HG03196 (cell line): ENCODE results near the gene MZF1.
A peak's percentile ranks its signal among the peaks of the same experiment; 100 is the strongest.
"Not testable (repeated sequence)": the region's sequence is repeated elsewhere in the genome, so short reads cannot be mapped to it uniquely, and the experiment has no call there.

Source experiments
- ATAC-seq: cut with Tn5 transposase; IDR thresholded peaks from one replicate; pipeline ENCODE4 v1.9.1; 2021; ENCODE audit not compliant: unreplicated experiment

Gene MZF1

DNA sequence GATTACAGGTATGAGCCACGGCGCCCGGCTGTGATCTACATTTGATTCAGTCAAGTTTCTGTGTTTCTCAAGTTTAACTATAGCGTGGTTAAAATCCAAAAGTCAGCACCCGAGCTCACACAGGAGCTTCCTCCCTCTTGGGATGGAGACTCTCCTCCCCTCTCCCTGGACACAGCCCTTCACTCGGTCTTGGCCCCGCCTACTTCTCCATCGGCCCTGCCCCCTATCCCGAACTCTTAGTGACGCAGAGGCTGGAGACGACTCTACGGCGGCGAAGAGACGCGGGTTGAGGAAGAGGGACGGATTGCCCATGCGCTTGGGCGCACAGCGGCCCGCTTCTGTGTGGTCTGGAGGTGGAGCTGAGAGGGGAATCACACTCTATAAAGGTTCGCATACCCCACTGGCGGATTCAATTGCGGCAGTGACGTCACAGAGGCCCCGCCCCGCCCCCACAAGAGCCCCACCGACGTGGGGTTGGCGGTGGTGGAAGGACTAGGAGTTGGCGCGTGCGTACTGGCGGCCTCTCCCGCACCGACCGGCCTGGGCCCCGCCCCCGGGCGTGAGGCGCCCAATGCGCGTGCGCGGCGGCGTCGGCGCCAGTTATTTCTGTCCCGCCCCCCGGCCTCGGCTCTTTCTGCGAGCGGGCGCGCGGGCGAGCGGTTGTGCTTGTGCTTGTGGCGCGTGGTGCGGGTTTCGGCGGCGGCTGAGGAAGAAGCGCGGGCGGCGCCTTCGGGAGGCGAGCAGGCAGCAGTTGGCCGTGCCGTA is 29.1 kb downstream of the MZF1 start, which contains the start of gene TRIM28:
TRIM28 (plus strand) TSS at position 239 of the 765 bp plus-strand sequence. CDS start 694 bp downstream, outside the sequence.
- peak; percentile 85 for ATAC-seq

DNA sequence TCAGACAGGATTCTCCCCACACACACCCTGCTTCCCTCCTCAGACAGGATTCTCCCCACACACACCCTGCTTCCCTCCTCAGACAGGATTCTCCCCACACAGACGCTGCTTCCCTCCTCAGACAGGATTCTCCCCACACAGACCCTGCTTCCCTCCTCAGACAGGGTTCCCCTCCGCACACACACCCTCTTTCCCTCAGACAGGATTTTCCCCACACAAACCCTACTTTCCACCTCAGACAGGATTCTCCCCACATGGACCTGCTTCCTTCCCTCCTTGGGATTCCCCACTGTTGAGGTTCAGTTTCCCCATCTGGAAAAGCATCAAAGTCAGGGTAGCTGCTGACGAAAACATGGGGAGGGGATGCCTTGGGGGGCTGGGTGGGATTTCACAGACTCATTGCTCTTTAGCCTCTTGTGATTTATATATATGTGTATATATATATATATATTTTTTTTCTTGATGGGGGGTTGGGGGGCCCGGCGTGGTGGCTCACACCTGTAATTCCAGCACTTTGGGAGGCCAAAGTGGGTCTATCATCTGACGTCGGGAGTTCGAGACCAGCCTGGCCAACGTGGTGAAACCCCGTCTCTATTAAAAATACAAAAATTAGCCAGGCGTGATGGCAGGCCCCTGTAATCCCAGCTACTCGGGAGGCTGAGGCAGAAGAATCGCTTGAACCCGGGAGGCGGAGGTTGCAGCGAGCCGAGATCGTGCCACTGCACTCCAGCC is 30.3 kb downstream of the MZF1 start:
- not testable (repeated sequence) for ATAC-seq

- not testable (repeated sequence) for ATAC-seq
Measured at GRCh38 chr19:58539169-58539559, 34.0 kb downstream of the MZF1 start.

DNA sequence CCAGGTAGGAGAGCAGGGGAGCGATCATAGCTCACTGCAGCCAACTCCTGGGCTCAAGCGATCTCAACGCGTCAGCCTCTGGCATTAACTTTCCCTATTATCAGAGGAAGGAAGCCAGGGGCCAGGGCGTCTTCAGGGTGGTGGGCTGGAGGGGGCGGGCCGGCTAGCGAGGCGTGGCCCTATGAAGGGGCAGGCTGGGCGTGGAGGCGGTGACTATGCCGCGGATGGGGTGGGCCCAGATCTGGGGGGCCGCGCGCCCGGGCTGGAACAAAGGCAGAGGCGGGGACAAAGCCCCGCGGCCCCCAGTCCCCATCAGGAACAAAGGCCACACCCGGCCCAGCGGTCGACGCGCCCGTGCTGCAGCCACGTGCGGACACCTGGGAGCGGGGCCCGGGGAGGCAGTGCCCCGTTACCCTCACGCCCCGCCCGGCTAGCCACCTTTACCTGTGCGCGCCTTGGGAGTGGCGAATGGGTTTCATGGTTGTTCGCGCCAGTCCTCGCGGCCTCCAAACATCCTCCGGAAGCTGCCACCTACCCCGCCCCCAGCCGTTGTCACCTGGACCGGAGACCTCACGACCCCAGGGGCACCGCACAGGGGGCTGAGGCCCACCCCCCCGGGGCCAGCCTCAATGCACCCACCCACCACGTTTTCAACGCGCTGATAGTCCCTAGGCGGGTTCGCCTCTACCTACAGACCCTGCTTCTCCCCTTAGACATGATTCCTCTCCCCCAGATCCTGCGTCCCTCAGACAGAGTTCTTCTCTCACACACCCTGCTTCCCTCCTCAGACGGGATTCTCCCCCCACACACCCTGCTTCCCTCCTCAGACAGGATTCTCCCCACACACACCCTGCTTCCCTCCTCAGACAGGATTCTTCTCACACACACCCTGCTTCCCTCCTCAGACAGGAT is 34.6 kb downstream of the MZF1 start:
- no peak for ATAC-seq

GRCh38 chr19:58536852-58537798 is 36.0 kb downstream of the MZF1 start:
- ATAC-seq: no peak

DNA sequence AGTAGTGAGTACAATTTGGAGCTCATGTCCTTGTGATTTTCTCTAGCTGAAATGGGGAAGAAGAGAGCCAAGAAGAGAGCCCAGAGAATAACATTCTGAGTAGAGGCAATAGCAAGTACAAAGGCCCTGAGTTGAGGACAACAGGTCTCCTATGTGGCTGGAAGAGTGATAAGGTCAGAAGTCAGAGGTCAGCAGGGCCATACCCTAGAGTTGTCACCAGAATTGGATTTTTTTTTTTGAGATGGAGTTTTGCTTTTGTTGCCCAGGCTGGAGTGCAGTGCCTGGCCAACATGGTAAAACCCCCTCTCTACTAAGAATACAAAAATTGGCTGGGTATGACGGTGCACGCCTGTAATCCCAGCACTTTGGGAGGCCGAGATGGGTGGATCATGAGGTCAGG is 37.3 kb downstream of the MZF1 start:
- no peak for ATAC-seq

- ATAC-seq: no peak
Measured at GRCh38 chr19:58531034-58531840, 41.9 kb downstream of the MZF1 start.

DNA sequence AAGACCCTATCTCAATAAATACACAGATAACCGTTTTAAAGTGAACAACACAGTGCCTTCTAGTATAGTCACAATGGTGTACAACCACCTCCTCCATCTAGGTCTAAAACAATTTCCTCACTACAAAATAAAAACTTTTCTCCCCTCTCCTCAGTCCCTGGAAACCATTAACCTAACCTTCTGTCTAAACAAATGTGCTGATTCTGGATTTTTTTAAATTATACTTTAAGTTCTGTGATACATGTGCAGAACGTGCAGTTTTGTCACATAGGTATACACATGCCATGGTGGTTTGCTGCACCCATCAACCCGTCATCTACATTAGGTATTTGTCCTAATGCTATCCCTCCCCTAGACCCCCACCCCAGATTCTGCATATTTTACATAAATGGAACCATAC is 43.7 kb downstream of the MZF1 start:
- ATAC-seq: no peak

DNA sequence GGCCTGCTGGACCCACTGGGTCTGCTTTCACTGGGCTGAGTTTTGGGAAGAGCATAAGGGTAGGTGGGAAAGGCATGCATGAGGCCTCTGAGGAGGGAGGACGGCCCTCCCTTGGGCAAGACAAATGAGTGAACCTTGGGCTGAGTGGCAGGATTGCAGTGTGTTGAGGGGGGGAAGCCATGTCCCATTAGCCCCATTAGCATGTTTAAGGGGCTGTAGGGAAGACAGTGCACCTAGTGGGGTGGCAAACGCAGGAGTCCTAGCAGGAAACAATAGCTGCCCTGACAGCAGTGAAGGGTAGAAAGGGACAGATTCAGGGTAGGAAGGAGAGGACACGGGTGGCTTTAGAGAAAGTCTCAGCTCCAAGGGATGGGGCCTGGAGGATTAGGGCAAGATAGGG is 50.4 kb downstream of the MZF1 start:
- ATAC-seq: no peak

GRCh38 chr19:58521651-58522050 is 51.5 kb downstream of the MZF1 start:
- ATAC-seq: no peak

GRCh38 chr19:58520257-58520599 is 52.9 kb downstream of the MZF1 start:
- ATAC-seq: no peak

DNA sequence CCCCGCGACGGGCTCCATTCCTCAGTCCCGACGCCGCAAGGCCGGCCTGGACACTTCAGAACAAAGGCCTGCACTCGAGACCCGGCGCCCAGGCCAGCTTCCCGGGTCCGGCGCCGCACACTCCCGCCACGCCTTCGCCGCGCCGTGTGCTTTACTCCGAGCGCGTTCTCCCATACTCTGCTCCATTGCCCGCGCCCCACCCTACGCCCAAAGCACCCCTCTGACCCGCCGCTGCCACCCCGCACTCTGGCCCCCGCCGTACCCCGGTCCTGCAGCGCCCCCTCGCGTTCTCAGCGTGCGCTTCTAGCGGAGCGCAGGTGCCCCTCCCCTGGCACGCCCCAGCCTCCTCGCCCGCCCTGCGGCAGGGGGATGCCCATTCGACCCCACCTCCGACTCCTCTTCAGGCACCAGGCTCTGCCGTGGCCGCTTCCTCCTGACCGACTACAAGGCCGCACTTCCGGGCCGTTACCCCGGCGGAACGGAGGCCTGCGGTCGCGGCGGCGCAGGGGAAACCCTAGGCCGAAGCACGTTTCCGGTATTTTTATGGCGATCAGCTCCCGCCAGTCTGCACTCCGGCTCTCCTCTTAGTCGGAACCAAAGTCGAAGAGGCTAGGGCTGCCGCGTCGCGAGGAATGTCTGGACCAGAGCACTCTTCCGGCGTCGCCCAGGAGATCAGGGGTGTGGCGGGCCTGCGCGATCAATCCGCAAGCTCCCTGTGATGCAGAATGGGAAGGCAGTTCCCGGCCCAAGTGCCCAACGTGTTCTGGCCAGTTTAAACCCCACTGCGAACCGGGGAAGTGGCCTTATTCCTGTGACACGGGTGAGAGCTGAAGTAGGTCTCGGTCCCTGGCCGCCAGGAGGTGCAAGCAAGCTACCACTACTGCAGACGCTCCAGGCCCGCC is 53.5 kb downstream of the MZF1 start, which contains the start of gene ZBTB45:
ZBTB45 (minus strand) TSS at position 456 of the 902 bp plus-strand sequence. CDS start 2,137 bp downstream, outside the sequence.
- ATAC-seq: peak; percentile 76

DNA sequence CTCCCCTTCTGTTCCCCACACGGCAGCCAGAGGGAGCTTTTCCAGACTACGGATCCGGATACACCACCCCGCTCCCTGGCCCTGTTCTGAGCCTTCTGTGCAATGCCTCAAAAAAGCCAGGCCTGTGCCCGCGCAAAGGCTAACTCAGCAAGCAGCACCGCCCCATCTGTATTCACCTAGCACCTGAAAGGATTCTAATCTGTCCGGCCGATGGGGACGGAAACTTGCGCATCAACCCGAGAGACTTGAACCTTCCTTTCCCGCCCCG is 54.1 kb downstream of the MZF1 start:
- peak; percentile 6 for ATAC-seq

GRCh38 chr19:58518256-58519086 is 54.7 kb downstream of the MZF1 start:
- ATAC-seq: no peak

GRCh38 chr19:58516964-58517833 is 55.9 kb downstream of the MZF1 start:
- no peak for ATAC-seq

- ATAC-seq: no peak
Measured at GRCh38 chr19:58516246-58516836, 56.8 kb downstream of the MZF1 start.
